Neural cell (in vitro differentiated cells): ENCODE results near the gene FAM89A. TPM values are rescaled to one million over a fixed set of nuclear protein-coding genes. Genes with fewer than 3 reads are reported as not detected.
A peak's percentile ranks its signal among the peaks of the same experiment; 100 is the strongest.

Source experiments
- H2AFZ ChIP-seq: fragments of 200-600, 300-800 bp; sonication (generic), shearing (Covaris generic); 2 replicates; pipeline ENCODE4 v1.6.0; 2014; ENCODE audit warnings: low read depth, mild to moderate bottlenecking, antibody characterized with exemption, low read length, moderate library complexity
- H3F3A ChIP-seq: fragments of 200-600 bp; shearing (Covaris generic); 2 replicates; pipeline ENCODE4 v1.6.1; 2016; ENCODE audit warnings: mild to moderate bottlenecking, moderate library complexity, mixed read lengths, antibody characterized with exemption, low read length; ENCODE audit not compliant: insufficient read depth, poor library complexity, severe bottlenecking
- H3K27ac ChIP-seq: fragments of 200-600, 300-800 bp; sonication (generic), shearing (Covaris generic); 2 replicates; pipeline ENCODE4 v1.5.1; 2014; ENCODE audit warnings: mild to moderate bottlenecking, low read length, moderate library complexity
- H3K27me3 ChIP-seq: fragments of 300-800, 200-600 bp; sonication (generic), shearing (Covaris generic); 2 replicates; pipeline ENCODE4 v1.6.0; 2014; ENCODE audit warnings: mild to moderate bottlenecking, low read depth, low read length, moderate library complexity; ENCODE audit not compliant: insufficient read depth
- H3K36me3 ChIP-seq: fragments of 300-800, 200-600 bp; sonication (generic), shearing (Covaris generic); 2 replicates; pipeline ENCODE4 v1.5.1; 2014; ENCODE audit warnings: mild to moderate bottlenecking, antibody characterized with exemption, low read length, moderate library complexity; ENCODE audit not compliant: insufficient read depth
- H3K4me2 ChIP-seq: fragments of 300-800, 200-600 bp; sonication (generic), shearing (Covaris generic); 2 replicates; pipeline ENCODE4 v1.6.0; 2014; ENCODE audit warnings: mild to moderate bottlenecking, low read length
- H3K4me3 ChIP-seq: fragments of 300-800, 200-600 bp; sonication (generic), shearing (Covaris generic); 2 replicates; pipeline ENCODE4 v1.5.1; 2014; ENCODE audit warnings: mild to moderate bottlenecking, low read length, moderate library complexity
- H3K79me2 ChIP-seq: fragments of 200-600 bp; shearing (Covaris generic); replicated peaks from 2 replicates; pipeline ENCODE4 v1.6.0; 2014; ENCODE audit warnings: mild to moderate bottlenecking, low read length, moderate library complexity; ENCODE audit not compliant: insufficient read depth
- H3K9ac ChIP-seq: fragments of 300-800, 200-600 bp; sonication (generic), shearing (Covaris generic); 2 replicates; pipeline ENCODE4 v1.6.1; 2016; ENCODE audit warnings: mild to moderate bottlenecking, low read length, mixed read lengths
- H3K9me2 ChIP-seq: fragments of 200-600 bp; shearing (Covaris generic); 2 replicates; pipeline ENCODE4 v1.6.1; 2016; ENCODE audit warnings: mild to moderate bottlenecking, low read length, mixed read lengths; ENCODE audit not compliant: insufficient read depth
- H3K9me3 ChIP-seq: fragments of 200-600, 300-800 bp; sonication (generic), shearing (Covaris generic); 2 replicates; pipeline ENCODE4 v1.6.1; 2016; ENCODE audit warnings: mild to moderate bottlenecking, mixed run types, low read length, moderate library complexity, mixed read lengths
- H4K20me1 ChIP-seq: fragments of 200-600 bp; shearing (Covaris generic); 2 replicates; pipeline ENCODE4 v1.6.1; 2016; ENCODE audit warnings: mild to moderate bottlenecking, mixed run types; ENCODE audit not compliant: insufficient read depth
- CTCF ChIP-seq: fragments of 450-650 bp; IDR thresholded peaks from 2 replicates; pipeline ENCODE4 v1.5.1; 2014; ENCODE audit warnings: antibody characterized with exemption, mild to moderate bottlenecking, moderate library complexity; ENCODE audit not compliant: poor library complexity, severe bottlenecking
- EP300 ChIP-seq: fragments of 450-650 bp; conservative IDR thresholded peaks from 2 replicates; pipeline ENCODE4 v1.6.1; 2014; ENCODE audit warnings: antibody characterized with exemption, mild to moderate bottlenecking, moderate library complexity; ENCODE audit not compliant: poor library complexity, severe bottlenecking
- EZH2 ChIP-seq: fragments of 200-600, 300-800 bp; shearing (Covaris generic), sonication (generic); IDR thresholded peaks from 2 replicates; pipeline ENCODE4 v1.6.1; 2014; ENCODE audit warnings: antibody characterized with exemption, low read length, borderline replicate concordance, mild to moderate bottlenecking; ENCODE audit not compliant: insufficient read depth, poor library complexity, severe bottlenecking
- MXI1 ChIP-seq: fragments of 450-650 bp; conservative IDR thresholded peaks from 2 replicates; pipeline ENCODE4 v1.6.1; 2014; ENCODE audit warnings: antibody characterized with exemption, mild to moderate bottlenecking; ENCODE audit not compliant: poor library complexity, severe bottlenecking
- POLR2AphosphoS5 ChIP-seq: IDR thresholded peaks from 2 replicates; pipeline ENCODE4 v1.6.1; 2012
- RAD21 ChIP-seq: fragments of 450-650 bp; conservative IDR thresholded peaks from 2 replicates; pipeline ENCODE4 v1.6.1; 2014; ENCODE audit warnings: antibody characterized with exemption, mild to moderate bottlenecking, moderate library complexity
- REST ChIP-seq: IDR thresholded peaks from 2 replicates; pipeline ENCODE4 v1.6.1; 2012; ENCODE audit warnings: borderline replicate concordance
- SMC3 ChIP-seq: fragments of 450-650 bp; conservative IDR thresholded peaks from 2 replicates; pipeline ENCODE4 v1.6.1; 2014; ENCODE audit warnings: antibody characterized with exemption, mild to moderate bottlenecking, moderate library complexity; ENCODE audit not compliant: poor library complexity
- TAF1 ChIP-seq: IDR thresholded peaks from 2 replicates; pipeline ENCODE4 v1.6.1; 2012; ENCODE audit warnings: low read depth
- polyA plus RNA-seq: library from polyadenylated mRNA; depleted of rRNA; stranded (reverse); fragments of >200 nt; gene quantifications from 2 replicates; pipeline ENCODE4 v1.2.3, GENCODE V29; 2014

The FAM89A gene
- polyA plus RNA-seq, 1 donor from 2014 or later = 0.20 TPM

- Histone ChIP-seq H3K27me3 (no peaks in the 10 kb centered on the region), H3K27ac (no peak overlapping the region), H3K9ac (no peak overlapping the region), H3K4me3 (no peak overlapping the region), H3K36me3 (no peaks in the 10 kb centered on the region), H4K20me1 (no peaks in the 10 kb centered on the region), H3K9me2 (no peaks in the 10 kb centered on the region), H3K79me2 (peaks cover 6% of the 10 kb centered on the region), H3K4me2 (no peak overlapping the region), H3F3A (no peaks in the 10 kb centered on the region), H3K9me3 (no peaks in the 10 kb centered on the region), H2AFZ (no peak overlapping the region)
- no peak for TF ChIP-seq SMC3
- no peak for TF ChIP-seq POLR2AphosphoS5
- TF ChIP-seq REST = no peak
- no peak for TF ChIP-seq MXI1
- TF ChIP-seq RAD21 = no peak
- TF ChIP-seq EP300 = no peak
- no peak for TF ChIP-seq CTCF
- no peak for TF ChIP-seq EZH2
- TF ChIP-seq TAF1 = no peak
These were observed 56.2 kb downstream of the FAM89A start for GRCh38 chr1:230983811-230984210.

GRCh38 chr1:230982696-230983095 lies 57.4 kb downstream of the FAM89A start:
- Histone ChIP-seq H3K9me2 (no peaks in the 10 kb centered on the region), H3K9ac (no peak overlapping the region), H3K27me3 (no peaks in the 10 kb centered on the region), H3K4me3 (no peak overlapping the region), H3K4me2 (no peak overlapping the region), H2AFZ (no peak overlapping the region), H3K9me3 (no peaks in the 10 kb centered on the region), H3K27ac (no peak overlapping the region), H3F3A (no peaks in the 10 kb centered on the region), H3K36me3 (no peaks in the 10 kb centered on the region), H4K20me1 (no peaks in the 10 kb centered on the region), H3K79me2 (peaks cover 6% of the 10 kb centered on the region)
- TF ChIP-seq POLR2AphosphoS5 = no peak

- TF ChIP-seq TAF1 = no peak
- TF ChIP-seq SMC3 = no peak
- no peak for TF ChIP-seq EP300
- TF ChIP-seq MXI1 = no peak
- no peak for TF ChIP-seq CTCF
- TF ChIP-seq REST = no peak
- no peak for TF ChIP-seq EZH2
- no peak for TF ChIP-seq POLR2AphosphoS5
- no peak for TF ChIP-seq RAD21
- peak overlapping the region; percentile 92 for H3K4me3 ChIP-seq
- H3K4me2 ChIP-seq = peak overlapping the region; percentile 69
- H3F3A ChIP-seq = no peaks in the 10 kb centered on the region
- H2AFZ ChIP-seq = no peak overlapping the region
- H3K9ac ChIP-seq = no peak overlapping the region
- H3K36me3 ChIP-seq = peaks cover 6% of the 10 kb centered on the region
- H3K79me2 ChIP-seq = peaks cover 24% of the 10 kb centered on the region
- H3K9me3 ChIP-seq = no peaks in the 10 kb centered on the region
- no peaks in the 10 kb centered on the region for H4K20me1 ChIP-seq
- H3K27me3 ChIP-seq = no peaks in the 10 kb centered on the region
- peak overlapping the region; percentile 82 for H3K27ac ChIP-seq
- H3K9me2 ChIP-seq = no peaks in the 10 kb centered on the region
These were observed 60.1 kb downstream of the FAM89A start for GRCh38 chr1:230979952-230980351.
